Renal cortical epithelial cell (primary cell): ENCODE measurements around the gene OMA1. TPM values are rescaled to one million over a fixed set of nuclear protein-coding genes. Genes with fewer than 3 reads are reported as not detected.

Source experiments
- DNase-seq: peaks from one replicate; pipeline ENCODE4 v3.0.0-alpha.2; 2011; ENCODE audit warnings: low read depth
- total RNA-seq: library from RNA; depleted of rRNA; stranded (reverse); fragments of >200 nt; gene quantifications from 2 replicates; pipeline ENCODE4 v1.2.3, GENCODE V29; 2014

OMA1 gene
- total RNA-seq, 1 donor from 2014 or later = 29.2 TPM

DNA sequence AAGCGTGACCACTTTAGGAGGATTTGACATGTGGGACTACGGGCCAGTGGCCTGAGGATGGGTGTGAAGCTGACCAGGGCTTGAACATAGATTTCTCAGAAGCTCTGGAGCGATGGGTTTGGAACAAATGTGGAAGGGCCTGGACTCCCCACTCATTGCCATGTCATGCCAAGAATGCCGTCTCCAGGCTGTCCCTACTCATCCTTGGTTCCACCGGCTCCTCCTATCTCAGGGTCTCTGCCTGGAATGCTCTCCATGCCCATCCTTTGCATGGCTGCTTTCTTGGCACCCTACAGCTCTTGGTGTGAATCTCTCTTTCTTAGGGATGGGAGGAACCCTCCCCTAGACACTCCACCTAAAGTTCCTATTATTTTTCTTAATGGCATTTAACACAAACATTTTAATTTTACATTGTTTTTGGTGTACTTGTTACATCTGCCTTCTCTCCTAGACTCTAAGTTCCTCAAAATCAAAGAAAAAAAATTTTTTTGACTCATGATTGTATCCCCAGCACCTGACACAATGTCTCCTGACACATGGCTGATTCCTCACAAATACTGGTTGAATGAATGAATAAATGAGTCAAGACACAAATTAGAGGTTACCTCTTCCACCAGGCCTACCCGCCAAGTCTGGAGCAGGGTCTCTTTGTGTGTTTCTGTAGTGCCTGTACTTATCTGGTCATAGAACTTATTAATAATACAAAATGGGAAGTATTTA lies 114.5 kb downstream of the OMA1 start:
- peak; percentile 38 for DNase-seq

Other genes with a start within 250 kb of the OMA1 start
- gene TACSTD2, start 30.5 kb upstream of the OMA1 start, total RNA-seq = 122 and 129 TPM in 2 replicates
- gene MYSM1, start 153.3 kb upstream of the OMA1 start, total RNA-seq = 5.2 and 25.0 TPM in 2 replicates
- 104 and 154 TPM in 2 replicates for gene JUN, start 237.3 kb upstream of the OMA1 start, total RNA-seq